ENCODE results near the gene MRPS35. TPM values are rescaled to one million over a fixed set of nuclear protein-coding genes. Genes with fewer than 3 reads are reported as not detected.

MRPS35 gene
- total RNA-seq, 1 donor from 2014 or later: 39.2 TPM

- no peaks in the 10 kb centered on the region for H3K4me1 ChIP-seq
- no peaks in the 10 kb centered on the region for H3K27me3 ChIP-seq
- H3K9ac ChIP-seq: no peak overlapping the region
- Mint-ChIP-seq H3K4me3 (no peak overlapping the region), H3K27me3 (ENCODE audit: insufficient read depth, low read depth) (no peaks in the 10 kb centered on the region), H3K9me3 (no peaks in the 10 kb centered on the region), H3K4me1 (no peaks in the 10 kb centered on the region), H3K27ac (no peak overlapping the region), H3K36me3 (peaks cover 13% of the 10 kb centered on the region)
- H3K27ac ChIP-seq: no peak overlapping the region
- H3K9me3 ChIP-seq (ENCODE audit: low read depth): no peaks in the 10 kb centered on the region
- no peaks in the 10 kb centered on the region for H3K36me3 ChIP-seq
- H3K4me2 ChIP-seq: no peak overlapping the region
- DNase-seq (ENCODE audit: low spot score): no peak
- H3K79me2 ChIP-seq (ENCODE audit: low read depth): no peaks in the 10 kb centered on the region
- TF ChIP-seq EZH2phosphoT487 (IDR thresholded peaks at IDR 0.05): no peak
- no peak for TF ChIP-seq CTCF (IDR thresholded peaks at IDR 0.05)
- no peak for TF ChIP-seq EZH2 (IDR thresholded peaks at IDR 0.05)
- no peak overlapping the region for H2AFZ ChIP-seq (replicated peaks)
- H3F3A ChIP-seq (ENCODE audit: low read depth): no peaks in the 10 kb centered on the region
- no peak overlapping the region for H3K4me3 ChIP-seq
- no peaks in the 10 kb centered on the region for H4K20me1 ChIP-seq (ENCODE audit: low read depth)
These were observed 28.1 kb upstream of the MRPS35 start for GRCh38 chr12:27682534-27682933.

GRCh38 chr12:27685274-27685673, 25.4 kb upstream of the MRPS35 start:
- Mint-ChIP-seq H3K36me3 (peaks cover 17% of the 10 kb centered on the region), H3K4me1 (no peaks in the 10 kb centered on the region), H3K9me3 (no peaks in the 10 kb centered on the region), H3K27ac (no peak overlapping the region), H3K27me3 (ENCODE audit: insufficient read depth, low read depth) (no peaks in the 10 kb centered on the region), H3K4me3 (no peak overlapping the region)
- no peaks in the 10 kb centered on the region for H3K9me3 ChIP-seq (ENCODE audit: low read depth)
- H3K36me3 ChIP-seq: no peaks in the 10 kb centered on the region
- no peak overlapping the region for H3K27ac ChIP-seq
- no peak for DNase-seq (ENCODE audit: low spot score)
- H4K20me1 ChIP-seq (ENCODE audit: low read depth): no peaks in the 10 kb centered on the region
- TF ChIP-seq EZH2 (IDR thresholded peaks at IDR 0.05) (no peak), CTCF (IDR thresholded peaks at IDR 0.05) (no peak), EZH2phosphoT487 (IDR thresholded peaks at IDR 0.05) (no peak)
- no peaks in the 10 kb centered on the region for H3K27me3 ChIP-seq
- H2AFZ ChIP-seq (replicated peaks): no peak overlapping the region
- H3K79me2 ChIP-seq (ENCODE audit: low read depth): no peaks in the 10 kb centered on the region
- no peaks in the 10 kb centered on the region for H3K4me1 ChIP-seq
- H3K4me2 ChIP-seq: no peak overlapping the region
- H3K4me3 ChIP-seq: no peak overlapping the region
- H3K9ac ChIP-seq: no peak overlapping the region
- H3F3A ChIP-seq (ENCODE audit: low read depth): no peaks in the 10 kb centered on the region

- H3K27me3 ChIP-seq: no peaks in the 10 kb centered on the region
- Mint-ChIP-seq H3K27me3 (ENCODE audit: insufficient read depth, low read depth) (no peaks in the 10 kb centered on the region), H3K4me1 (no peaks in the 10 kb centered on the region), H3K4me3 (no peak overlapping the region), H3K36me3 (peaks cover 14% of the 10 kb centered on the region), H3K27ac (no peak overlapping the region), H3K9me3 (no peaks in the 10 kb centered on the region)
- H3K9me3 ChIP-seq (ENCODE audit: low read depth): no peaks in the 10 kb centered on the region
- H3K36me3 ChIP-seq: no peaks in the 10 kb centered on the region
- H3K9ac ChIP-seq: no peak overlapping the region
- H3K4me3 ChIP-seq: no peak overlapping the region
- H2AFZ ChIP-seq (replicated peaks): no peak overlapping the region
- no peaks in the 10 kb centered on the region for H4K20me1 ChIP-seq (ENCODE audit: low read depth)
- H3K79me2 ChIP-seq (ENCODE audit: low read depth): no peaks in the 10 kb centered on the region
- H3K4me1 ChIP-seq: no peaks in the 10 kb centered on the region
- H3K4me2 ChIP-seq: no peak overlapping the region
- TF ChIP-seq EZH2phosphoT487 (IDR thresholded peaks at IDR 0.05): no peak
- TF ChIP-seq EZH2 (IDR thresholded peaks at IDR 0.05): no peak
- no peak for TF ChIP-seq CTCF (IDR thresholded peaks at IDR 0.05)
- H3F3A ChIP-seq (ENCODE audit: low read depth): no peaks in the 10 kb centered on the region
- no peak for DNase-seq (ENCODE audit: low spot score)
- no peak overlapping the region for H3K27ac ChIP-seq
These were observed 24.5 kb upstream of the MRPS35 start for GRCh38 chr12:27686147-27686546.

Data from neural progenitor cell (in vitro differentiated cells).